Gastroesophageal sphincter (tissue), 4 donors: ENCODE measurements around the gene FPR3. TPM values are rescaled to one million over a fixed set of nuclear protein-coding genes. Genes with fewer than 3 reads are reported as not detected.
"Not testable (repeated sequence)": the region's sequence is repeated elsewhere in the genome, so short reads cannot be mapped to it uniquely, and the experiment has no call there.

Experiments
- ATAC-seq: fragments of 150-250 bp; one replicate; pipeline ENCODE4 v1.9.1; 2016; ENCODE audit warnings: mild to moderate bottlenecking, moderate library complexity
- H3K27ac ChIP-seq, 4 donors: fragments of 200-600 bp; sonication (generic) in 3 of 4; 1 replicate in 3 of 4; 2 replicates in 1 of 4; pipeline ENCODE4 v1.5.1; 2016 to 2019
- H3K27me3 ChIP-seq: fragments of 200-600 bp; sonication (generic); one replicate; pipeline ENCODE4 v1.5.1; 2019
- H3K36me3 ChIP-seq, 2 donors: fragments of 200-600 bp; sonication (generic); one replicate each; pipeline ENCODE4 v1.5.1; 2019; ENCODE audit warnings: control low read depth in 1 of 2
- H3K4me1 ChIP-seq, 3 donors: fragments of 200-600 bp; sonication (generic); 1 replicate in 2 of 3; 2 replicates in 1 of 3; pipeline ENCODE4 v1.5.1; 2016 to 2019; ENCODE audit warnings: control low read depth in 2 of 3
- H3K4me3 ChIP-seq, 2 donors: fragments of 200-600 bp; sonication (generic); one replicate each; pipeline ENCODE4 v1.5.1; 2019; ENCODE audit warnings: mild to moderate bottlenecking in 1 of 2, moderate library complexity in 1 of 2
- H3K9me3 ChIP-seq, 3 donors: fragments of 200-600 bp; sonication (generic); one replicate each; pipeline ENCODE4 v1.5.1; 2017 to 2019; ENCODE audit warnings: control low read depth in 2 of 3
- EP300 ChIP-seq: sonication (generic); formaldehyde crosslinking; IDR thresholded peaks from one replicate; pipeline ENCODE4 v1.6.1; 2017; ENCODE audit warnings: antibody characterized with exemption, mild to moderate bottlenecking
- POLR2A ChIP-seq, 2 donors: fragments of 450-650 bp; IDR thresholded peaks; one replicate each; pipeline ENCODE4 v1.6.1; 2017; ENCODE audit warnings: antibody characterized with exemption in 2 of 2, mild to moderate bottlenecking in 2 of 2, moderate library complexity in 1 of 2
- POLR2AphosphoS5 ChIP-seq: sonication (generic); formaldehyde crosslinking; IDR thresholded peaks from one replicate; pipeline ENCODE4 v1.6.1; 2017; ENCODE audit warnings: antibody characterized with exemption
- WGBS, 2 donors: methylation state at CpG; one replicate each; pipeline ENCODE4 v1.1.5; 2018; ENCODE audit warnings: low coverage in 1 of 2; 5-methylcytosine and 5-hydroxymethylcytosine counted together
- total RNA-seq, 4 donors: library from RNA; depleted of rRNA; stranded (reverse); fragments of >200 nt; gene quantifications; one replicate each; pipeline ENCODE4 v1.1.0, GENCODE V29; 2016
- TF ChIP-seq, protein P1 (sequence below), 4 experiments: fragments of 200-600 bp in 2 of 4; fragments of 450-650 bp in 2 of 4; sonication (generic) in 1 of 4; IDR thresholded peaks; one replicate each; pipeline ENCODE4 v1.5.1; 2017 to 2019; ENCODE audit warnings: antibody characterized with exemption in 4 of 4, mild to moderate bottlenecking in 2 of 4, moderate library complexity in 2 of 4

FPR3 gene
- total RNA-seq, 4 donors from 2014 or later, result 1.9 to 16.2 (median 6.0) TPM

- H3K27me3 ChIP-seq, result peaks cover 44% of the 10 kb centered on the region
- H3K4me1 ChIP-seq, result no peaks in the 10 kb centered on the region
- no peak for ATAC-seq
- H3K36me3 ChIP-seq, result no peaks in the 10 kb centered on the region
- no peak for TF ChIP-seq POLR2A (IDR thresholded peaks at IDR 0.05)
- TF ChIP-seq EP300, result no peak
- no peak for TF ChIP-seq POLR2AphosphoS5
- TF ChIP-seq, protein P1, sequence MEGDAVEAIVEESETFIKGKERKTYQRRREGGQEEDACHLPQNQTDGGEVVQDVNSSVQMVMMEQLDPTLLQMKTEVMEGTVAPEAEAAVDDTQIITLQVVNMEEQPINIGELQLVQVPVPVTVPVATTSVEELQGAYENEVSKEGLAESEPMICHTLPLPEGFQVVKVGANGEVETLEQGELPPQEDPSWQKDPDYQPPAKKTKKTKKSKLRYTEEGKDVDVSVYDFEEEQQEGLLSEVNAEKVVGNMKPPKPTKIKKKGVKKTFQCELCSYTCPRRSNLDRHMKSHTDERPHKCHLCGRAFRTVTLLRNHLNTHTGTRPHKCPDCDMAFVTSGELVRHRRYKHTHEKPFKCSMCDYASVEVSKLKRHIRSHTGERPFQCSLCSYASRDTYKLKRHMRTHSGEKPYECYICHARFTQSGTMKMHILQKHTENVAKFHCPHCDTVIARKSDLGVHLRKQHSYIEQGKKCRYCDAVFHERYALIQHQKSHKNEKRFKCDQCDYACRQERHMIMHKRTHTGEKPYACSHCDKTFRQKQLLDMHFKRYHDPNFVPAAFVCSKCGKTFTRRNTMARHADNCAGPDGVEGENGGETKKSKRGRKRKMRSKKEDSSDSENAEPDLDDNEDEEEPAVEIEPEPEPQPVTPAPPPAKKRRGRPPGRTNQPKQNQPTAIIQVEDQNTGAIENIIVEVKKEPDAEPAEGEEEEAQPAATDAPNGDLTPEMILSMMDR (IDR thresholded peaks at IDR 0.05), result no peak
- no peak overlapping the region for H3K4me3 ChIP-seq
- H3K27ac ChIP-seq, result no peak overlapping the region
- no peaks in the 10 kb centered on the region for H3K9me3 ChIP-seq
- WGBS, 2 donors, result 35 to 50% methylated on average over 2 to 5 of the region's 5 CpGs
Measured at GRCh38 chr19:51765086-51765485, 29.9 kb upstream of the FPR3 start.

- Histone ChIP-seq H3K4me3 (no peak overlapping the region), H3K27me3 (peaks cover 41% of the 10 kb centered on the region), H3K27ac (no peak overlapping the region), H3K4me1 (no peaks in the 10 kb centered on the region), H3K9me3 (no peaks in the 10 kb centered on the region), H3K36me3 (no peaks in the 10 kb centered on the region)
- 37 to 80% methylated on average over 5 of the region's 5 CpGs for WGBS, 2 donors
- ATAC-seq, result no peak
- TF ChIP-seq POLR2AphosphoS5, result no peak
- TF ChIP-seq, protein P1 (IDR thresholded peaks at IDR 0.05), result no peak
- TF ChIP-seq EP300, result no peak
- TF ChIP-seq POLR2A (IDR thresholded peaks at IDR 0.05), result no peak
Measured at GRCh38 chr19:51766461-51766860, 28.5 kb upstream of the FPR3 start.

DNA sequence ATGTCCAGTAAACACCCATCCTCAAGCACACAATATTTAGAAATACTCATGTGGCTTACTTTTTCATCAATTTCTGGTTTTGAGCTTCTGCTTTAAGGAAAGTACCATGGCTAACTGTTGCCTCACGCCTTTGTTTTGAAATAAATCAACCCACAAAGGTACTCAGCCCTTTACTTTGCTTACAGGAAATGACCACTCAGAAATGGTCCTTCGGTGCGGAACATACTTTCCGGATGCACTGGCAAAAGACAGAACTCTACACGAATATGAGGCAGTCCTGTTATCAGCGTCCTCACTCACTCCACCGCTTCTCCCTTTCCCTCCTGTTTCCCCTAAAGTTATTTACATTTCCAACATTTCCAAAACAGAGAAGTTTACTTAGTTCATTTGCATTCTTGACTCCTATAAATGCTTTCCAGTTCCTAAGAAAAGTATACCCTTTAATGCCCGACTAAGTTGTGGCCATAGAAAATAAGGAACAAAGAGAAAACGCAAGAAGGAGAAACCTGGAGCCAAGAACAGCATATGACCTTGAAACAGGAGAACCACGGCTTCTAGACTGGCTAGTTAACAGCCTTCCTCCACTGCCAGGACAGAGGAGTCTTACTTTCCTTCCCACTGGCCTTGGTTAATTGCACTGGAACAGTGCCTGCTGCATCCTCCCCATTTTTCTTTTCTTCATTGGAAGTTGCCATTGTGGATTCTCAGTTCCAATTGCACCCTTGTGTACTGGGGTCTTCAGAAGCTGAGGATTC is 23.4 kb upstream of the FPR3 start:
- H3K27ac ChIP-seq, result no peak overlapping the region

DNA sequence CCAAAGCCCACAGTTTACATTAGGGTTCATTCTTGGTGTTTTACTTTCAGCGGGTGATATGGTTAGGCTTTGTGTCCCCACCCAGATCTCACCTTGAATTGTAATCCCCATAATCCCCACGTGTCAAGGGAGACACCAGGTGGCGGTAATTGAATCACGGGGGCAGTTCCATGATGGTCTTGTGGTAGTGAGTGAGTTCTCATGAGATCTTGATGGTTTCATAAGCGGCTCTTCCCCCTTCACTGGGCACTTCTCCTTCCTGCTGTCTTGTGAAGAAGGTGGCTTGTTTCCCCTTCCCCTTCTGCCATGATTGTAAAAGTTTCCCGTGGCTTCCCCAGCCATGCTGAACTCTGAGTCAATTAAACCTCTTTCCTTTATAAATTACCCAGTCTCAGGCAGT is 22.0 kb upstream of the FPR3 start:
- TF ChIP-seq EP300 (no peak), POLR2A (IDR thresholded peaks at IDR 0.05) (no peak), POLR2AphosphoS5 (no peak)
- TF ChIP-seq, protein P1 (IDR thresholded peaks at IDR 0.05), result no peak
- H3K27ac ChIP-seq, result no peak overlapping the region
- H3K4me3 ChIP-seq, result no peak overlapping the region
- H3K27me3 ChIP-seq, result peaks cover 54% of the 10 kb centered on the region
- 70% methylated on average over 6 of the region's 6 CpGs; no CpG with 5 or more reads in 1 of the 2 donors for WGBS, 2 donors
- peaks cover 0 to 5% (median 0%) of the 10 kb centered on the region in 3 donors for H3K4me1 ChIP-seq
- ATAC-seq, result no peak
- H3K9me3 ChIP-seq, result no peaks in the 10 kb centered on the region
- no peaks in the 10 kb centered on the region for H3K36me3 ChIP-seq

More for the DNA sequence above, 23.4 kb upstream of the FPR3 start:
- Histone ChIP-seq H3K36me3 (no peaks in the 10 kb centered on the region), H3K4me3 (no peak overlapping the region), H3K27me3 (peaks cover 46% of the 10 kb centered on the region), H3K9me3 (no peaks in the 10 kb centered on the region), H3K4me1 (no peaks in the 10 kb centered on the region)
- TF ChIP-seq, protein P1 (IDR thresholded peaks at IDR 0.05), result no peak
- TF ChIP-seq POLR2AphosphoS5 (no peak), POLR2A (IDR thresholded peaks at IDR 0.05) (no peak), EP300 (no peak)
- ATAC-seq, result no peak
- 58 to 73% methylated on average over 8 to 10 of the region's 10 CpGs for WGBS, 2 donors

- H3K36me3 ChIP-seq, ATAC-seq, H3K4me3 ChIP-seq, H3K27ac ChIP-seq, H3K9me3 ChIP-seq, H3K4me1 ChIP-seq: not testable (repeated sequence)
- WGBS, 2 donors, result 86 to 94% methylated on average over 1 of the region's 1 CpG
- H3K27me3 ChIP-seq, result peaks cover 71% of the 10 kb centered on the region
Measured at GRCh38 chr19:51776561-51776960, 18.4 kb upstream of the FPR3 start.
